Stimulated activated CD4-positive, alpha-beta T cell treated with anti-CD3 and anti-CD28 coated beads, Interleukin-12 subunit alpha, Interleukin-12 subunit beta, amount 100 ng/mL, for 48 hours (primary cell): Measurements from ENCODE around the gene ACADM.
"Not testable (repeated sequence)": the region's sequence is repeated elsewhere in the genome, so short reads cannot be mapped to it uniquely, and the experiment has no call there.

Experiments used
- DNase-seq, 3 donors: peaks; one replicate each; pipeline ENCODE4 v3.0.0-alpha.2; 2020; ENCODE audit warnings: low read depth in 2 of 3, low spot score in 1 of 3

The ACADM gene

GRCh38 chr1:75724472-75725022 is at the start of gene ACADM:
TSS of gene ACADM (plus strand) at chr1:75724709. CDS start at chr1:75724788, 79 bp downstream.
- peak; percentile 71 to 84 (median 80) for DNase-seq

GRCh38 chr1:75677443-75677842 is 47.1 kb upstream of the ACADM start:
- DNase-seq, result no peak

GRCh38 chr1:75677964-75678363 is 46.5 kb upstream of the ACADM start:
- not testable (repeated sequence) for DNase-seq

- no peak for DNase-seq
Observed at GRCh38 chr1:75690547-75690946, 34.0 kb upstream of the ACADM start.

GRCh38 chr1:75693551-75693950 is 31.0 kb upstream of the ACADM start:
- DNase-seq, result no peak

- DNase-seq, result no peak
Observed at GRCh38 chr1:75696000-75696399, 28.5 kb upstream of the ACADM start.

GRCh38 chr1:75707191-75707590 is 17.3 kb upstream of the ACADM start:
- DNase-seq, result no peak

GRCh38 chr1:75708910-75709309 is 15.6 kb upstream of the ACADM start:
- DNase-seq, result no peak

GRCh38 chr1:75710832-75711231 is 13.7 kb upstream of the ACADM start:
- DNase-seq, result no peak

GRCh38 chr1:75711846-75712245 is 12.7 kb upstream of the ACADM start:
- DNase-seq, result no peak

GRCh38 chr1:75712306-75712705 is 12.2 kb upstream of the ACADM start:
- no peak for DNase-seq

GRCh38 chr1:75719810-75720209 is 4.7 kb upstream of the ACADM start:
- no peak for DNase-seq

GRCh38 chr1:75720325-75720724 is 4.2 kb upstream of the ACADM start:
- no peak for DNase-seq

GRCh38 chr1:75720820-75721219 is 3.7 kb upstream of the ACADM start:
- DNase-seq, result no peak

GRCh38 chr1:75722246-75722645 is 2.3 kb upstream of the ACADM start:
- DNase-seq, result not testable (repeated sequence)

GRCh38 chr1:75722966-75723365 is 1.5 kb upstream of the ACADM start:
- no peak for DNase-seq

GRCh38 chr1:75723989-75724471 is 479 bp upstream of the ACADM start:
- DNase-seq, result peak; percentile 55 to 59 (median 55)

- no peak for DNase-seq
Observed at GRCh38 chr1:75725266-75725665, 757 bp downstream of the ACADM start.

- no peak for DNase-seq
Observed at GRCh38 chr1:75725861-75726361, 1.4 kb downstream of the ACADM start.

- no peak for DNase-seq
Observed at GRCh38 chr1:75727571-75727970, 3.1 kb downstream of the ACADM start.

- no peak for DNase-seq
Observed at GRCh38 chr1:75730432-75730831, 5.9 kb downstream of the ACADM start.

- DNase-seq, result no peak
Observed at GRCh38 chr1:75731881-75732280, 7.4 kb downstream of the ACADM start.

- DNase-seq, result no peak
Observed at GRCh38 chr1:75732703-75733102, 8.2 kb downstream of the ACADM start.
